Stimulated activated CD4-positive, alpha-beta T cell treated with anti-CD3 and anti-CD28 coated beads, Interleukin-15, amount 100 ng/mL, for 24 hours (primary cell): Measurements from ENCODE around the gene E2F1.
A peak's percentile ranks its signal among the peaks of the same experiment; 100 is the strongest.
"Not testable (repeated sequence)": the region's sequence is repeated elsewhere in the genome, so short reads cannot be mapped to it uniquely, and the experiment has no call there.

Experiments
- DNase-seq: peaks from one replicate; pipeline ENCODE4 v3.0.0-alpha.2; 2020

The E2F1 gene

DNA sequence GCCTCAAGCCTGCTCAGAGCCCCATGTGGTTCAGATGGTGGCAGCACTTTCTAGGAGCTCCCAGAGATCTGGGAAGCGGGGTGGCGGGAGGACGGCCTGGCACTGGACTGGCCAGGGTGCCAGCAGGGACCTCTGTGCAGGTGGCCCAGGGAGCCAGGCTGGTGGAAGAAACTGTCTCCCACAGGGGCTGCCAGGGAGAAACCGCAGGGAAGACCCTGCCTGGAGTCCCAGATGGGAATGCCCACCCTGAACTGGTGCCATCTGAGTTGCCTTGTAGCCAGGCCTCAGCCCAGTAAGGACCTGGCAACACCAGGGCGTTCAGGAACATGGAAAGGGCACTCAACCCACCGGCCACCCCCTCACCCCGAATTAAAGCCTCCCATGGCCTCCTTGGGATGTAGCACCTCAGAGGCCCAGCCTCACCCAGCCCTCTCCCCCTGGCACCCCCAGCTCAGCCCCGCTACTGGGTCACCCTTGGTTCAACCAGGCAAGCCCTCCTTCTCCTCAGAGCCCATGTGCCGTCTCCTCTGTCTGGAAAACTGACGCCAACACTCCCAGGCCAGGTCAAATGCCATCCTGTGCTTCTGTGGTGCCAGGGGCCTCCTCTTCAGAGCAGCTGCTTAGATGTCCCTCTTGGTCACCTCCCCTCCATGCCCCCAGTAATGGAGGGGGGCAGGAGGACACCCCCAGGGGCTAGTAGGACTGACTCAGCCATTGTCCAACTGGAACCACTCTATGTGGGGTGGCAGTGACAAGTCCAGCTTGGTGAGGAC, 30.0 kb downstream of the E2F1 start:
- no peak for DNase-seq

- DNase-seq: no peak
Measured at GRCh38 chr20:33655164-33655563, 31.0 kb downstream of the E2F1 start.

DNA sequence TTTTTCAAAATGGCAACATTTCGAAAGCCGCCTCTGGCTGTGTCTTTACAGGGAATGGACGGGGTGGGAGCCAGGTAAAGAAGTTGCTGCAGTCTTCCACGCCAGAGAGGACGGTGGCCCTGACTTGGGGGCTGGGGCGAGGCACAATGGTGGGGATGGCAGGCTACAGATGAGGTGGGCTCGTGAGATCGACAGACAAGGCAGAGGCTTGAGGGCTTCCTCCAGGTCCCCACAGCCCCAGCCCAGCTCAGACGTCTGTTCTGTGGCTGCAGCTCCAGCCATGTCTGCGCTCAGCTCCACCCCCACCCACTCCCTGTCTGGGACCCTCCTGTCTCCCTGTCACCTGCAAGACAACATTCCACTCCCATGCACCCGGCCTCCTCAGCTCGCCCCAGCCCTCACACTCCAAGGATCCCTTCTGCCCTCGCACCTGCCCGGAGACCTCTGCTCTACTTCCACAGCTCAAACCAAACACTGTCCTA, 31.5 kb downstream of the E2F1 start:
- peak; percentile 1 for DNase-seq

DNA sequence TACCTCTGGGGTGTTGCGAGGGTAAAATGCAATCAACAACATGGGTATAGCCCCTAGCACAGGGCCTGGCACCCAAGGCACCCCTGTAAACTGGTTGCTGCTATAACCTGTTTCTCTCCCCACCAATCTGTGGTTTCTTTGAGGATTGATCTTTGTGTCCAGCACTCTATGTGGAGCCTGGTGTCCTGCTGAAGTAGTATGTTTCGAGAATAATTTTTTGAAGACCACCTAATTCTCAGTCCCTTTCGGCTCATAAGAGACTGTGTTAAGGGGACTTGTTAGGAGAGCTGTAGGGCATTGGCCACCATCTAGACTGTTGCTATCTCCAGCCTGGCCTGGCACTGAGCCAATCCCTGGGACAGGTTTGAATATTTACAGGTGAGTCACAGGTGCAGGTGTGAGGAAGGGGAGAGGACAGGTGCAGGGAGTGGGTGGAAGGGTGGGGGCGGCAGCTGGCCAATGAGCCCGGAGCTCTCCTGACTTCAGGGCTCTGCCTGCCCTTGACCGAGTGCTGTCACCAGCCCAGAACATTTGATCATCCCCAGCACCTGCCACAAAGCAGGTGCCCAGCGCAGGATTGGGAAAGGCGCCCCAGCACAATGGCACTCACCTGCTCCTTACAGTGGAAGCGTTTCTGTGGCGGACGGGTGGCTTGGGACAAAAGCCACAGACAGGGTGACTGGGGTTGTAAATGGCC, 32.1 kb downstream of the E2F1 start:
- peak; percentile 5 for DNase-seq

DNA sequence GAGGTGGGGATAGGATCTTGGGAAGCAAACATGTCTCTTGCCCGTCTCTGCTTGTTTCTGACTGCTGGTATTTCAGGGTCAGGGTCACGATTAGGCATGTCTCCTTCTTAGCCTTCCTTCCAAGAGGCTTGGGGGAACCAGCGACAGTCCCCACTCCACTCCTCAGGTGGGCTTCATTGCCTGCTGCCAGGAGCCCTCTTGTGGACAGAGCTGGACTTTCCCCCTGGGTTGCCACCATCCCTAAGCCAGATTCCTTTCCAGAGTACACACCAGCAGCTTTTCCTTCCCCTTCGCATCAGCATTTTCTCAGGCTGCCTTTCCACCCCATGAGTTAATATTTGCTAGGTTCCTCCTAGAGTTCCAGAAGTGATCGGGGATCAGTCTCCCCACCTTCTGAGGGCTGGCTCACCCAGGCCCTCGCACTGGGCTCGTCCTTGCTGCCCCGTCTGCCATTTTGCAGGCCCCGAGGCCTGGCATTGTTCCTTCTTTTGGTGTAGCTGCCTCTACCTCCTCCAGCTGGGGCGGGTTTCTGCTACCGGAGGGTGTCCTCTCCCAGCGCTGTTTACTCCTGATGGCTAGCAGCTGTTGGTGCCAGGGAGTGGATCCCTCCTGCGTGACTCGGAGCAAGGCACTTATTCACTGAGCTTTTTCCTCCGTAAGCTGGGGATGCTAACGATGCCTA, 32.8 kb downstream of the E2F1 start:
- DNase-seq: peak; percentile 57

- no peak for DNase-seq
Measured at GRCh38 chr20:33651562-33652048, 34.6 kb downstream of the E2F1 start.

GRCh38 chr20:33650753-33651561, 35.2 kb downstream of the E2F1 start:
- no peak for DNase-seq

DNA sequence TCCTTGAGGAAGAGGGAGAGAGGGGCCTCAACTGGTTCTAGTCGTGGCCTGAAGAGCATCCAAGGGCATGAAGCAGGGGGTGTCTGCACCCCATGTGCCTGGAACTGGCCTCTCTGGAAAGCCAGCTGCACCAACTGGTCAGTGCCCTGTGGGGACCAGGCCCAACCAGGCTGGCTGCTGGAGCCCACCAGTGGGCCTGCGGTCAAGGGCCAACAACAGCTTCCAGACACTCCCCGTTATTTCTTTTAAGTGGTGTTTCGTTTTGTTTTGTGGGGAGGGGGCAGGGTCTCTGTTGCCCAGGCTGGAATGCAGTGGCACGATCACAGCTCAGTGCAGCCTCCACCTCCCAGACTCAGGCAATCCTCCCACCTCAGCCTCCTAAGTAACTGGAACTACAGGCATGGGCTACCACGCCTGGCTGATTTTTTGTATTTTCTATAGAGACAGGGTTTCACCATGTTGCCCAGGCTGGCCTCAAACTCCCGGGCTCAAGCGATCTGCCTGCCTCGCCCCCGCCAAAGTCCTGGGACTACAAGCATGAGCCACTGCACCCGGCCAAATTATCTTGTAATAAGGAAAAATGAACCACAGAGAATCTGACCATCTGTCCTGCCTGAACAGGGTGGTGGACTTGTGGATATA, 36.0 kb downstream of the E2F1 start:
- no peak for DNase-seq

- no peak for DNase-seq
Measured at GRCh38 chr20:33649201-33649681, 36.9 kb downstream of the E2F1 start.

DNA sequence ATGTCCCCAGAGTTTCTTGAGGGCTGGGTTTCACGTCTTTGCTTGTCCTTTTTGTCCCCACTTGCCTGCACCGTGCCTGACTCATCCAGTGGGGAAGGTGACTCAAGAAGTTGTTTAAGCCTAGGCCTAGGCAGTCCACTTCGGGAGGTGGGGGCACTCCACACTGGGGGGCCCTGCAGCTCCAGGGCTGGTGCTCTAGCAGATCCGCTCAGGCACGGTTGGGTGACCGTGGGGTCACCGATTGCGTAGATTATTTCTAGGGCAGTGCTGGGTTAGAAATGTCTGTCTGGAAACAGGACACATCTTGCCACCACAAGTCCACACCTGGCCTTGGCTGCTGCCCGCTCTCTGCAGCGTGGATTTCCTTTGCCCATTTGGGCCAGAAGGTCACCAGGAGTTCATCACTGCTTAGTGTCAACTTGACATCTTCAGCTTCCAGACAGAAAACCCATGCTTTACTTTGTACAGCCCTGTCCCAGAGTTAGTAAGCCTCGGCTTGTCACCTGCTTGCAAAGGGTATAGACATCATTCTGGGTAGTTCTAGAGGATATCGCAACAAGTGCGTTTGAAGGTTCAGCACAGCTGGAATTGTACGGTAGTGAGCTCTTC, 37.7 kb downstream of the E2F1 start:
- no peak for DNase-seq

GRCh38 chr20:33647603-33648395, 38.4 kb downstream of the E2F1 start:
- no peak for DNase-seq

DNA sequence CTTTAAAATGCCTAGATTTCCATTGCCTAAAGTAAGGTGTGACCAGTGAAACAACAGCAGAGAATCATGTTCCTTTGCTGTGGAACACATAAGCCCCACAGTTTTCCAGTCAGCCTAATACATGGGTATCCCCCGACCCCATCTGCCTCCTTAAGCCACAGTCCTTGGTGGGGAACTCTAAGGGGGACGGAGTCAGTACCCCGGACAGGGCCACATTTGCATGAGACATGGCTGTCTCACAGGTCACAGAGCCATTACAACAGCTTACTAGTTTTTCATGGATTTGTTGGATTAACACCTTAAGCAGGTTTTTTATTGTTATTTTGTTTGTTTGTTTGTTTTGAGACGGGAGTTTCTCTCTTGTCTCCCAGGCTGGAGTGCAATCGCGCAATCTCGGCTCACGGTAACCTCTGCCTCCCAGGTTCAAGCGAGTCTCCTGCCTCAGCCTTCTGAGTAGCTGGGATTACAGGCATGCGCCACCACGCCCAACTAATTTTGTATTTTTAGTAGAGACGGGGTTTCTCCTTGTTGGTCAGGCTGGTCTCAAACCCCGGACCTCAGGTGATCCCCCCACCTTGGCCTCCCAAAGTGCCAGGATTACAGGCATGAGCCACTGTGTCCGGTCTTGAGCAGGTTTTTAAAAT, 39.1 kb downstream of the E2F1 start:
- DNase-seq: not testable (repeated sequence)

- DNase-seq: no peak
Measured at GRCh38 chr20:33646191-33646590, 40.0 kb downstream of the E2F1 start.

DNA sequence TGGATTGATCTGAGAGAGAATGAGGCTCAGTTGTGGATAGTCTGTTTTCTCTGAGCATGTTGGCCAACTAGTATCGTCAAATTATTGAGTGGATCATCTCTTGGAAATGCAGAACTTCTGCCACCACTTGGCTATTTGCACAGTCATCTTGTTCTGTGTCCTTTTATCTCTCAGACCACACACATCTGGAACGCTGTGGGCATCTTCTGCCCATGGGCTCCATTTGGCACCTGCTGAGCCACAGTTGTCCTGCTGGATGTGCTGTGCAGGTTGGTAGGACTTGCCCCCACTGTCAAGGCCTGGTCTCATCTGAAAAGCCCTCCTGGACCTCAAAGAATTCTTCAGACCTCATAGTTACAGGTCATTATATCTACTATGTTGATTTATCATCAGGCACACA, 40.8 kb downstream of the E2F1 start:
- no peak for DNase-seq

DNA sequence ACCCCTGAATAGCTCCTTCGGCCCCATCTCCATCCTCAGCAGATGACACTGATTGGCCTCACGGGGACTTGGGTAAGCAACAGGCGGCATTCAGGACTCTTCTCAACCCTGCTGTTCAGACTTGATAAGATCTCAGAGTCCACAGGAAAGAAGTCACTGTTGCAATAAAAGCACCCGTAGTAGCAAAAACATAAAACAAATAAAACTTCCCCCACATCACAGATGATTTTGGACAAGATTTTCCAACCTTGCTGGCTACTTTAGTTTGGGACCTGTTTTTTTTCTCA, 41.2 kb downstream of the E2F1 start:
- no peak for DNase-seq

DNA sequence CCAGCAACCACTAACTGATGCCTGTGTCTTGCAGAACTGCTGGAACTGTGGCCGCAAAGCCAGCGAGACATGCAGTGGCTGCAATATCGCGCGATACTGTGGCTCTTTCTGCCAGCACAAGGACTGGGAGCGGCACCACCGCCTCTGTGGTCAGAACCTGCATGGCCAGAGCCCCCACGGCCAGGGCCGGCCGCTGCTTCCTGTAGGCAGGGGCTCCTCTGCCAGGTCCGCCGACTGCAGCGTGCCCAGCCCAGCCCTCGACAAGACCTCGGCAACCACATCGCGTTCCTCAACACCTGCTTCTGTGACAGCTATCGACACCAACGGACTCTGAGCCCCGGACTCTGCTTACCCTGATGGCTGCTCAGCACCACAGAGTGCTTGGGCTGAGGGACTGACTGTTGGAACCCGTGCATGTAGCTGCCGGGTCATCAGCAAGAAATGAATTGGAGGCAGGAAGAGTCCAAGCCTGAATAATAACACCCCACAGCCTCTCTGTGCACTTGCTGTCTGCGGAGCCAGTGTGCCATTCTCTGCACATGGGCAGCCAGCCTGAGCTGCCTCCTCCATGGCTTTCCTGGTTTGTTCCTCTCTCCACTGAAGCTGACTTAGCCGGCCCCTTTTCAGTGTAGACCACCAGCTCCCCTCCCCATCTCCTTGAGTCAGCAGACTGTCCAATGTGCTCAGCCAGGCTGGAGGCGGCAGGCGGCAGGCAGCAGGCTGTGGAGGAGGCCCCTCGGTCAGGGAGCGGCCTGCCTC, 41.7 kb downstream of the E2F1 start:
- no peak for DNase-seq

DNA sequence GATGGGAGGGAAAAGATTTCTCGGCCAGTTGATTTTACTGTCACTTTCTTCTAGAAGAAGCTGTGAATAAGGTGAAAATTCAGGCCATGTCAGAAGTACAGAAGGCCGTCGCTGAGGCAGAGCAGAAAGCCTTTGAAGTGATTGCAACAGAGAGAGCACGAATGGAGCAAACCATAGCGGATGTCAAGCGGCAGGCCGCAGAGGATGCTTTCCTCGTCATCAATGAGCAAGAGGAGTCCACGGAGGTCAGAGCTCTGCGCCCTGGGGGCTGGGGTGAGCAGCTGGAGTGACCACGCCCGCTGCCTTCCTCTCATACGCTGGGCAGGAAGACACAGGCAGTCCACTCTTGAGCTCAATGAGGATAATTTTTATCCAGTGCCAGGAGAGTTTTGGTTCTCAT, 45.9 kb downstream of the E2F1 start:
- DNase-seq: no peak

- no peak for DNase-seq
Measured at GRCh38 chr20:33636776-33637175, 49.4 kb downstream of the E2F1 start.

- no peak for DNase-seq
Measured at GRCh38 chr20:33635341-33635740, 50.8 kb downstream of the E2F1 start.

DNA sequence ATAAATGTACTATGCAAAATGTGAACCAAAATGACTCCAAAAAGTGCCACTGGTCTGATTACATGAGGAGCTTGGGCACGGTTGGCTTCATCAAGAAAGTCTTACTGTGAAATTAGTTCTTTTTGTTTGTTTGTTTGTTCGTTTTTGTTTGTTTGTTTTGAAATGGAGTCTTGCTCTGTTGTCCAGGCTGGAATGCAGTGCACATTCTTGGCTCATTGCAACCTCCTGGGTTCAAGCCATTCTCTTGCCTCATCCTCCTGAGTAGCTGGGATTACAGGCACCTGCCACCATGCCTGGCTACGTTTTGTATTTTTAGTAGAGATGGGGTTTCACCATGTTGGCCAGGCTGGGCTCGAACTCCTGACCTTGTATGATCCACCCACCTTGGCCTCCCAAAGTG, 54.3 kb downstream of the E2F1 start:
- DNase-seq: not testable (repeated sequence)
